Measurements from ENCODE around the gene CDHR5. TPM values are rescaled to one million over a fixed set of nuclear protein-coding genes. Genes with fewer than 3 reads are reported as not detected.
"Not testable (repeated sequence)": the region's sequence is repeated elsewhere in the genome, so short reads cannot be mapped to it uniquely, and the experiment has no call there.

The CDHR5 gene, protein sequence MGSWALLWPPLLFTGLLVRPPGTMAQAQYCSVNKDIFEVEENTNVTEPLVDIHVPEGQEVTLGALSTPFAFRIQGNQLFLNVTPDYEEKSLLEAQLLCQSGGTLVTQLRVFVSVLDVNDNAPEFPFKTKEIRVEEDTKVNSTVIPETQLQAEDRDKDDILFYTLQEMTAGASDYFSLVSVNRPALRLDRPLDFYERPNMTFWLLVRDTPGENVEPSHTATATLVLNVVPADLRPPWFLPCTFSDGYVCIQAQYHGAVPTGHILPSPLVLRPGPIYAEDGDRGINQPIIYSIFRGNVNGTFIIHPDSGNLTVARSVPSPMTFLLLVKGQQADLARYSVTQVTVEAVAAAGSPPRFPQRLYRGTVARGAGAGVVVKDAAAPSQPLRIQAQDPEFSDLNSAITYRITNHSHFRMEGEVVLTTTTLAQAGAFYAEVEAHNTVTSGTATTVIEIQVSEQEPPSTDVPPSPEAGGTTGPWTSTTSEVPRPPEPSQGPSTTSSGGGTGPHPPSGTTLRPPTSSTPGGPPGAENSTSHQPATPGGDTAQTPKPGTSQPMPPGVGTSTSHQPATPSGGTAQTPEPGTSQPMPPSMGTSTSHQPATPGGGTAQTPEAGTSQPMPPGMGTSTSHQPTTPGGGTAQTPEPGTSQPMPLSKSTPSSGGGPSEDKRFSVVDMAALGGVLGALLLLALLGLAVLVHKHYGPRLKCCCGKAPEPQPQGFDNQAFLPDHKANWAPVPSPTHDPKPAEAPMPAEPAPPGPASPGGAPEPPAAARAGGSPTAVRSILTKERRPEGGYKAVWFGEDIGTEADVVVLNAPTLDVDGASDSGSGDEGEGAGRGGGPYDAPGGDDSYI
- not detected for total RNA-seq
- long read RNA-seq = 0 reads

DNA sequence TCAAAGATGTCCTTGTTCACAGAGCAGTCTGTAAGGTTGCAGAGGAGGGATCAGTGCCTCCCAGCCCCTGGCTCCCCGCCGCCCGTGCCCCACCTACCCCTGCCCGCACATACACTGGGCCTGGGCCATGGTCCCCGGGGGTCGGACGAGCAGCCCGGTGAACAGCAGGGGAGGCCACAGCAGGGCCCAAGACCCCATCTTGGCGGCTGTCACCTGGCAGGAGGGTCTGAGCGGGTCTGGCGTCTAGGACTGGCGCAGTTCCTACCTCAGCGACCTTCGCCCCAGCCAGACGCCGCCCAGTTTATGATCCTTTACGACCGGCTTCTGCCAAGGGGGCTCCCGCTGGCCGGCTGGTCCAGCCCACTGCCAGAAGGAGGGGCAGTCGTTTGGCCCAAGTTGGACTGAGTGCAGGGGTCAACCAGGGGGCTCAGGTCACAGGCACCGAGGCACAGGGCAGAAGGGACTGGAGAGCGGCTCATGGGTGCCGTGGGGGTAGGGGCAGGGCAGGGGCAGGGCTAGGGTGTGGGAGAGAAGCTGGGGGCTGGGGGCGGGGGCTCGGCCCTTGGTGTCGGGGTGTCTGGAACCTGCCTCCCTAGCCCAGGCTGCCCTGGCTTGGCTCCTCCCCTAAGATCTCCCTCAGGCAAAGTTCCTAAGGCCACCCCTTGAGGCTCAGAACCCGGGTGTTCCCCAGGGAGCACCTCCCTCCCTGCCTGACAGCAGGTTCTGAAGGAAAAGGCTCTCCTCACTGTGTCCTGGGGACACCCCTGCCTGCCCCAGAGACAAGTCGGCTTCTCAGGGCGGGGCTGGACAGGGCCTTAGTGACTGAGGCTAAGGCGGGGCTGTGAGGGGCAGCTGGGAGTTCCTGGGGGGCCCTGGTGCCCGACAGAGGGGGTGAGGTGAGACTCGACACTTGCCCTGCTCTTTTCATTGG, at the start of gene CDHR5:
Gene CDHR5, minus strand, starts transcription at position 251 of the 931 bp plus-strand sequence. Its CDS starts 53 bp downstream, at position 198.
- intact Hi-C loops (cut with DNase I) = no loop called here
- DNase-seq (no peak), ATAC-seq (no peak)

DNA sequence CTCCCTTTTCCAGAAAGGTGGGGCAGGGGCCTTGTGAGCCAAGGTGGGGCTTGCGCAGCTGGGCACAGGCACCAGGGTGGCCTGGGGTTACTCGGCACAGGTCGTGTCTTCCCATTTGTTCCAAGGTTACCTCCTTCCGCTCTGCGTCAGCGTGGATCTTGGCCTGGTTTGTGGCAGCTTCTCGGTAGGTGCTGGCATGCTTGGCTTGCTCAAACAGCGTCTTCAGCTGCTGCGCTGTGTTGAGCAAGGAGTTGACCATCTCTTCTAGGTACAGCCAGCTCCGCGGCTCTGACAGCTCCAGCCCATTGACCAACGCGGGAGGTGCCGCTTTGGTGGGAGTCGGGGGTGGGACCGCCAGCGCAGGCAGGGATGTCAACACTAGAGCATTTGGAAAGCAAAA, 49.7 kb upstream of the CDHR5 start:
- DNase-seq (no peak), ATAC-seq (no peak)

DNA sequence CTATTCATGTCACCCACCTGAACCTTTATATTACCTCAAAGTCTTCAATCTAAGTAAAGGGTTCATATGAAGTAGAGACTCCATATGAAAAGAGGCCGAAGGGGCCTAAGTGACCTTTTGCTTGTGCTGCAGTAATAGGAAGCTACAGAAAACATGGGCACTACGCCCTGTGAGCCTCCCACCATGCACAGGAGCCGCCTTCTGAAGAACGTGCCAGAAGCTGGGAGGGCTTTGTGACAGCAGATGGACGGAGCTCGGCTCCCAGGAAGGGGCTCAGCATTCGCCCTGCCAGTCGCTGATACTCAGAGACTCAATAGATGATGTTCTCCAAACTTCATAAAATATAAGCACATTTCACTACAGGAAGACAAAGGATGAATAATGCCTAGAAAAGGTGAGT, 49.1 kb upstream of the CDHR5 start:
- intact Hi-C loops (cut with DNase I) = no loop called here
- DNase-seq (no peak), ATAC-seq (no peak)

More for the DNA sequence above, 49.7 kb upstream of the CDHR5 start:
- intact Hi-C loops (cut with DNase I) = no loop called here

DNA sequence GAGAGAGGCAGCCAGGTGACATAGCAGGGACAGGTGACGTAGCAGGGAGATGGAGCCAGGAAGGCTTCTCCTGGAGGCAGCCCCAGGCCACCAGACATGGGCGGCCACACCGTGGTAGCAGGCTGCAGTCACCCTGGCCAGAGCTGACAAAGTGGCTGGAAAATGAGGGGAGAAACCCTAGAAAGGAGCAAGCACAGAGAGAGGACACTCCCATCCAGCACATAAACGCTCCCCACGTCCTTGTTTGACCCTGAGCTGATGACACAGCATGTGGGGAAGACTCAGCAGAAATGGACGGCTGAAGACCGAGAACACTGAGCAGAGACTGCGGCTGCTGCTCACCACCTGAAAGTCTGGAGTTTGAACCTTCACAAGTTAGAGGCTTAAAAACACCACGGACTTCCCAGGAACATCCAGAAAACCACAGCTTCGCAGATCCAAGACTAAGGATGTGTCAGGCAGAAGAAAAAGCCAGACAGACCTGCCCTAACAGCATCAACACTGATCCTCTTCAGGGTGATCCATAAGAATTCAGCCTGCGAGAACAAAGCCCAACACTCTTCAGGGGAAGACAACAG, 41.0 kb upstream of the CDHR5 start:
- ATAC-seq (peak; percentile 54 to 74), DNase-seq (peak; percentile 28)
- intact Hi-C loops (cut with DNase I) = no loop called here

DNA sequence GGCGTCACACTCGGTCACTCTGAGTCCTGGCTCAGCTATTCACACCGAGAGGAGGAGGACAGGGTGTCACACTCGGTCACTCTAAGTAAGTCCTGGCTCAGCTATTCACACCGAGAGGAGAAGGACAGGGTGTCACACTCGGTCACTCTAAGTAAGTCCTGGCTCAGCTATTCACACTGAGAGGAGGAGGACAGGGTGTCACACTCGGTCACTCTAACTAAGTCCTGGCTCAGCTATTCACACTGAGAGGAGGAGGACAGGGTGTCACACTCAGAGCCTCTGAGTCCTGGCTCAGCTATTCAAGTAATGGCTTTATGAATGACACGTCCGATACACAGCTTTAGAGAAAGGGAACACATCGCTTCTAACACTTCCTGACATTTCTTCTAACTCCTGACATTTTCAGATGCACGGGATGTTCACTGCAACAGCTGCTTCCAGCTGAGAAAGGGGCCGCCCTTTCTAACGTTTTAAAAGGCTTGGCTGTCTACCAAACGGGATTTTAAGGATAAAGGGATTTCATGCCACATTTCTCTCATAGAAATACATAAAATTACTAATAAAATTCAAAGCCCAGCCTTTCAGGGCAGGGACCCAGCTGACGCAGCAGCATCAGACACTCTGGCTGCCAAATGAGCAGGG, 40.4 kb upstream of the CDHR5 start:
- no peak for ATAC-seq
- no peak for DNase-seq
- intact Hi-C loops (cut with DNase I) = no loop called here

DNA sequence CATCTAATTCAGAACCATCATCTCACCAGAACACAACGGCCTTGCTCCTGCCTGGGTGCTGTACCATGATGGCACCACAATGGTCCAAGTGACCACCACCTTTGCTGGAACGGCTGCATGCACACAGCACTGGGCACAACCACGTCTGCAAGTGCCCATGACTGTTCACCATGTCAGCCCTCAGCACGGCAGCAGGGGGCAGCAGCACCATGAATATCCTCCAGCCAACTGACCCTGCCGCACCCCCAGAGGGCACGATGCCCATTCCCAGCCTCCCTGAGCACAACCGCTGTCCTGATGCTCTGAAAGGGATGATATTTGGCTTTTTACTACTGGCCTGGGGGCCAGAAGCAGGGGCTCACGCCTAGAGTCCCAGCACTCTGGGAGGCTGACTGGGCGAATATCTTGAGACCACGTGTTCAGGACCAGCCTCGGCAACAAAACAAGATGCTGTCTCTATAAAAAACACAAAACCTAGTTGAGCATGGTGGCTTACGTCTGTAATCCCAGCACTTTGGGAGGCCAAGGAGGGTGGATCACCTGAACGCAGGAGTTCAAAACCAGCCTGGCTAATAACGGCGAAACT, 38.0 kb upstream of the CDHR5 start:
- ATAC-seq (peak; percentile 81 to 85), DNase-seq (peak; percentile 76)
- intact Hi-C loops (cut with DNase I) = loop anchor here (5.0 kb wide), 1 partner anchor 60 kb away; no protein-coding TSS in a partner anchor

DNA sequence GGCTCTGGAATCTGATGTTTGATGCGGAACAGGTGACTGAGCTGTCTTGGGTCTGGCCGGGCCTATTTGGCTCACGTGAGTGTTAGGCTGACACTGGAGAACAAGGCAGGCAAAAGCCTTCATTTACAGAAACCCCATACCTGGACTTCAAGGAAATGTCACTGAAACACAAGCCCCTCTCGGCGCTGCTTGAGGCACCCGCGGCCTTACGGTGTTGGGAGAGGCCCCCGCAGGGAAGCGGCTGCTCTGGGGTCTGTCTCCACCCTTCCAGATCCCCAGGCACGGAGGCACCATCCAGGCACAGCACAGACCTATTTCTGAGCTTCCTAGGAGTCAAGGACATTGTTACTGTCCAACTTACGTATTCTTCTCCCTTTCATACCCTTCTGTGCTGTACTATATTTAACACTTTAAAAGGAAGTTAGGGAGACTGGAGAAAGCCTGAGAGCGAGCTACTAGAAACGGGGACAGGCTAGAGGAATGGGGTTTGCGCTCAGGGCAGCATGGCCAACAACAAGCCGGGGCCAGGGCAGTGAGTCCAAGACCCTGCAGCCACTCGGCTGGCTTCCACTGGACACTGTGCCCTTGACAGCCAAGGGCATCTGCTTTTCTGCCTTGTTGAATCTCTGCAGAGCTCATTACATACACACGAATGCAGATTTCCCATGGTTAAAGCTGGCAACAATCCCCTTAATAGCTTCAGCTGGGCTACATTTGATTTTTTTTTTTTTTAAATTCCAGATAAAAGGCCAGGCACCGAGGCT, 36.1 kb upstream of the CDHR5 start:
- DNase-seq = no peak
- intact Hi-C loops (cut with DNase I) = loop anchor here (5.0 kb wide), 1 partner anchor 61 kb away; no protein-coding TSS in a partner anchor
- ATAC-seq = no peak

DNA sequence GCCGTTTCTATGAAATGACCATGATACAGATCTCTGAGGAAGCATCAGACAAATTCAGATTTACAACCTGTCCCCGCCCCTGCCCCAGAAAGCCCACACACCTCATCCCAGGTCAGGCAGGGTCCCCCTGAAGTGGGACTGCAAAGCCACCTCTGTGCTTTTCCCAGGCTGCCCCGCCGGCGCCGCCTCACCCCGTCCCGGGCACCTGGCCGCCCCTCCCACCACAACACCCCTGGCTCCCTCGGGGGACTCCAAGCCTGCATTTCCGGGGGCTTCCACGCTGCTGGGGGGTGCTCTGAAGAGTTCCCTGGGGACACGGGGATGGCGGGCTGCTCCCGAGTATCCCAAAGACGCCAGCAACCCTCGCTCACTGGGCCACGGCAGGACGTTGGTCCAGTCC, 35.5 kb upstream of the CDHR5 start:
- DNase-seq = no peak
- intact Hi-C loops (cut with DNase I) = loop anchor here (5.0 kb wide), 1 partner anchor 62 kb away; no protein-coding TSS in a partner anchor
- ATAC-seq = no peak

DNA sequence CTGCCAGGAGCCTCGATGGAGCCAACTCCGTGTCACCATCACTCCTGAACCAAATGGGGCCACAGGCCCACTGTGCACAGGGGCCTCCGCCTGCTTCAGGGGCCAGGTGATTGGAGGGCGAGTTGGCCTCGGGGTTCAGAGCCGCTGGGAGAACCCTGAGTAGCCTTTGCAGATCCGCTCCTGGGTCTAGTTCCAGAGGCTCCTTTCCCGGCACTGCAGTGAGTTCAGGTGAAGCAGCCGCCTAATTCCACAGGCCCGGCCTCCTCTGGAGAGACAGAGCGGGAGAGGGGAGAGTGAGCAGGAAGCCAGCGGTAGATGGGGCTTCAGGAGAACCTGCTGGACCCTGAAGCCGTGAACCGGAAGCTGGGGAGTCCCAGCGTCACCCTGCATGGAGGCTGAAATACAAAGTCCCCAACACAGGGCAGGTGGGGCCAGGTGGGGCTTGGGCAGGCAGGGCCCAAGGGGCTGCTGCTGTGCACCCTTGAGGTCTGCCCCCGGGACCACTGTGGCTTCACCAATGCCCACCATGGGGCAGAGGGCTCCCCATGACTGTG, 34.9 kb upstream of the CDHR5 start:
- intact Hi-C loops (cut with DNase I) = loop anchor here (5.0 kb wide), 1 partner anchor 63 kb away; no protein-coding TSS in a partner anchor

DNA sequence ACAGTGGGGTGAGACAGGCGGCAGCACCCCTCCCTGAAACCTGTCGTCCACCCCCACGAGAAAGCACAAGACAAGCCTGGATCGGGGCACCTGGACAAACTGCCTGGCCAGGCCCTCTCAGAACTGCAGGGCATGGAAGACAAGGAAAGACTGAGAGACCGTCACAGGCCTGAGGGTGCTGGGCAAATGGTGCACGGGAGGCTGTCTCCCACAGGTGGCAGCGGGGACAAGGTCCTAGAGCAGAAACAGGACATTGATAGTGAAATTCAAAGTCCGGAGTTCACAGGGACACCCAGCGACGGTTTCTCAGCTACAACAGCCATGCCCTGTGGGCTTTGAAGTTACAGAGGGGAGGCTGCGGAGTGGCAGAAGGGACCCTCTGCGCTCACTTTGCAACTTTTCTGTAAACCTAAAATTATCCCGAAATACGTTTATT, 33.0 kb upstream of the CDHR5 start:
- DNase-seq = no peak
- no peak for ATAC-seq
- intact Hi-C loops (cut with DNase I) = no loop called here

More for the DNA sequence above, 34.9 kb upstream of the CDHR5 start:
- DNase-seq (no peak), ATAC-seq (no peak)

DNA sequence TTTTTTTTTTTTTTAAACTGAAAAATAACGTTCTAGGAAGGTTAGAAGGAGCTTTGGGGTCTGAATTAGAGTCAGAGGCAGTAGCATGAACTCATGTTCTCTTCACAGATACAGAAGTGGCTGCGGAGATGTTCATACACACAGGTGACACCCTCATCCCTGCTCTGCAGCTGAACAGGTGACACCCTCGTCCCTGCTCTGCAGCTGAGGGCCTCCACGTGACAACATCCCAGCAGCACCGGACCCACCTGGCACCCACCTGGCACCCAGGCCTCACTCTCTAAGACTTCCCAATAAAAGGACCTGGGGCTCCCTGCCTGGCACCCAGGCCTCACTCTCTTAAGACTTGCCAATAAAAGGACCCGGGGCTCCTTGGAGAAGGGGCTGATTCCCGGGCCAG, 32.1 kb upstream of the CDHR5 start:
- DNase-seq (no peak), ATAC-seq (no peak)
- intact Hi-C loops (cut with DNase I) = no loop called here

DNA sequence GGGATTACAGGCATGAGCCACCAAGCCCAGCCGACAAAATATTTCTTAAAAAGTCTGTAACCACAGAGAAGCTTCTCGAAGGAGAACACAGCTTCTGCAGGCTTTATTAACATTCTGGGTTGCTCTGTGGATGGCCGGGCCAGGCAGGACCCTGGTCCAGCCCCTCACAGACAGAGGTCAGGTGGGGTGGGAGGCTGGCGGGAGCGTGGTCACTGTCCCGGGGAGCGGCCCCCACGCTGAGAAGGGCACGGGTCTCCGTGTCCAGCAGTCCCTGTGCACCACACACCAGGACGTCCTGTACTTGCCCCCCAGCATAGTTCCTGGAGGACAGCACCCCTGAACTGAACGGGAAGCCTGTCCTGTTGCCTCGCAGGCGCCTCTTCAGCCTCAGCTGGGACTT, 31.7 kb upstream of the CDHR5 start:
- no peak for DNase-seq
- intact Hi-C loops (cut with DNase I) = no loop called here
- ATAC-seq = no peak

DNA sequence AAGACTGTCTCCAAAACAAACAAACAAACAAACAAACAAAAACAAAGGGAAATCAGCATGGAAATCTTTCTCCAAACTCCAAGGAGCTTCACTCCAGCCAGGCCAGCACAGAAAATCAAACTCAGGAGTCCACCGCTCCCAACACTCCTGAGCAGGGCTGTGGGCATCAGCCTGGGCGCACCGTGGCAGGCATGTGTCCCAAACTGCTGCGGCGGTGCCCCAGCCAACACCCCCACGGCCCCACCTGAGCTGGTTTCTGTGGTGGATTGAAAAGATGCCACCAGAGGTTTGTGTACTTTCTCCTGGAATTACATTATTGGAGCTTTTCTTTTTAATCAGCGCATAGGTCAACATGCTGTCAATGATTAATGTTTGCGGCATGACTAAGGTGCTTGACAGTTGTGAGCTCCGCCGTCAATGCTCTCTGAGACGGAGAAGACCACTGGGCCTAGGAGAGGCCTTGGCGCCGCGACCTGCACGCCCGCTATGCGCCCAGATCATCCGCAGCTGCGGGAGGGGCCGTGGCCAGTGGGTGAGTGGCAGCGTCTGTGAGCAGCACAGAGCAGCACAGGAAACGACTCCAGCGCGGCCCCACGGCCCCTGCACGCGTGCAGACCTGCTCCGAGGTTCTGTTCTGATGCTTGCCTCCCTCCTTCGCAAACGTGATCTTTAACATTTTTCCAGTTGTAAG, 30.4 kb upstream of the CDHR5 start:
- intact Hi-C loops (cut with DNase I) = no loop called here
- ATAC-seq (no peak), DNase-seq (no peak)

DNA sequence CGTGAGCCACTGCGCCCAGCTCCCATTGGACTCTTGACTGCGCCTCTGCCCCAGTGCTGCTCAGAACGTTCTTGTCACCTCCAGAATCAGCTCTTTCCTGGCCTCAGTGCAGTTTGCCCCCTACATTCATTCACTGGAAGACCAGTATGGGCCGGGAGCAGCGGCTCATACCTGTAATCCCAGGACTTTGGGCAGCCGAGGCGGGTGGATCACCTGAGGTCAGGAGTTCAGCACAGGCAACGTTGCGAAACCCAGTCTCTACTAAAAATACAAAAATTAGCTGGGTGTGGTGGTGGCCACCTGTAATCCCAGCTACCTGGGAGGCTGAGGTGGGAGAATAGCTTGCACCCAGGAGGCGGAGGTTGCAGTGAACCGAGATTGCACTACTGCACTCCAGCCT, 29.7 kb upstream of the CDHR5 start:
- intact Hi-C loops (cut with DNase I); DNase-seq; ATAC-seq: not testable (repeated sequence)

DNA sequence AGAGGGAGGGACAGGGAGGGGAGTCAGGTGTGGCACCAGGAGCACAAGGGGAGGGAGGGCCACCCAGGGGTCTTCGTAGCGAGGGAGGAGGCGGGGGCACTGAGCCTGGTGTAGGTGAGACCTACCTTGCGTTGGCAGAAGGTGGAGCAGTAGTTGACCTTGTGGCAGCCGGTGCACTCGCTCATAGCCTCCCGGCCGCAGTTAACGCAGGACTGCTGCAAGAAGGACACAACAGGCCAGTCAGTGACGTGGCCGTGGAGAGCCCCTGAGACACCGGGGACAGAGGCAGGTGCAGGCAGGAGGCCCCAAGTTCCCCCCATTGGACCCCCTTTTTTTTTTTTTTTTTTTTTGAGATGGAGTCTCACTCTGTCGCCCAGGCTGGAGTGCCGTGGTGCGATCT, 29.1 kb upstream of the CDHR5 start:
- DNase-seq = no peak
- intact Hi-C loops (cut with DNase I) = no loop called here
- no peak for ATAC-seq

DNA sequence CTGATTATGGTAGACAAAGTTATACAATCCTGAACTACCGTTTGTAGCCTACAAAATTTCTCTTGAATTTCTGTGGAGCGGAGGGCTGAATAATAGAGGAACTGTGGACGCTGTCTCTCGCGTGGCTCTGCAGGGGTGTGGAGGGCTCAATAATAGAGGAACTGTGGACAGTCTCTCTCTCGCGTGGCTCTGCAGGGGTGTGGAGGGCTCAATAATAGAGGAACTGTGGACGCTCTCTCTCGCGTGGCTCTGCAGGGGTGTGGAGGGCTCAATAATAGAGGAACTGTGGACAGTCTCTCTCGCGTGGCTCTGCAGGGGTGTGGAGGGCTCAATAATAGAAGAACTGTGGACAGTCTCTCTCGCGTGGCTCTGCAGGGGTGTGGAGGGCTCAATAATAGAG, 28.4 kb upstream of the CDHR5 start:
- ATAC-seq; DNase-seq; intact Hi-C loops (cut with DNase I): not testable (repeated sequence)

All from left cardiac atrium (tissue), 4 donors.